ENCODE data around the gene AFAP1L2.

AFAP1L2 gene

GRCh38 chr10:114389426-114389825, 14.9 kb downstream of the AFAP1L2 start:
- no peak for DNase-seq (ENCODE audit: low spot score)

- DNase-seq (ENCODE audit: low spot score): no peak
Observed at GRCh38 chr10:114388275-114388674, 16.0 kb downstream of the AFAP1L2 start.

GRCh38 chr10:114387784-114388183, 16.5 kb downstream of the AFAP1L2 start:
- DNase-seq (ENCODE audit: low spot score): no peak

GRCh38 chr10:114386452-114386851, 17.9 kb downstream of the AFAP1L2 start:
- DNase-seq (ENCODE audit: low spot score): no peak

- DNase-seq (ENCODE audit: low spot score): no peak
Observed at GRCh38 chr10:114385557-114385956, 18.7 kb downstream of the AFAP1L2 start.

- no peak for DNase-seq (ENCODE audit: low spot score)
Observed at GRCh38 chr10:114384601-114385000, 19.7 kb downstream of the AFAP1L2 start.

- peak; percentile 92 for DNase-seq (ENCODE audit: low spot score)
Observed at GRCh38 chr10:114384181-114384580, 20.1 kb downstream of the AFAP1L2 start.

- DNase-seq (ENCODE audit: low spot score): no peak
Observed at GRCh38 chr10:114380797-114381196, 23.5 kb downstream of the AFAP1L2 start.

GRCh38 chr10:114380060-114380459, 24.2 kb downstream of the AFAP1L2 start:
- no peak for DNase-seq (ENCODE audit: low spot score)

GRCh38 chr10:114379631-114380041, 24.7 kb downstream of the AFAP1L2 start:
- no peak for DNase-seq (ENCODE audit: low spot score)

- no peak for DNase-seq (ENCODE audit: low spot score)
Observed at GRCh38 chr10:114376523-114376922, 27.8 kb downstream of the AFAP1L2 start.

GRCh38 chr10:114375047-114375446, 29.3 kb downstream of the AFAP1L2 start:
- no peak for DNase-seq (ENCODE audit: low spot score)

- DNase-seq (ENCODE audit: low spot score): peak; percentile 30
Observed at GRCh38 chr10:114374053-114374791, 30.1 kb downstream of the AFAP1L2 start.

- DNase-seq (ENCODE audit: low spot score): no peak
Observed at GRCh38 chr10:114373631-114374030, 30.7 kb downstream of the AFAP1L2 start.

- DNase-seq (ENCODE audit: low spot score): no peak
Observed at GRCh38 chr10:114372995-114373394, 31.3 kb downstream of the AFAP1L2 start.

- DNase-seq (ENCODE audit: low spot score): no peak
Observed at GRCh38 chr10:114372179-114372578, 32.1 kb downstream of the AFAP1L2 start.

GRCh38 chr10:114370966-114371365, 33.3 kb downstream of the AFAP1L2 start:
- DNase-seq (ENCODE audit: low spot score): no peak

- no peak for DNase-seq (ENCODE audit: low spot score)
Observed at GRCh38 chr10:114370199-114370598, 34.1 kb downstream of the AFAP1L2 start.

- no peak for DNase-seq (ENCODE audit: low spot score)
Observed at GRCh38 chr10:114368057-114368391, 36.3 kb downstream of the AFAP1L2 start.

GRCh38 chr10:114367351-114368056, 36.8 kb downstream of the AFAP1L2 start:
- no peak for DNase-seq (ENCODE audit: low spot score)

GRCh38 chr10:114364726-114365125, 39.6 kb downstream of the AFAP1L2 start:
- no peak for DNase-seq (ENCODE audit: low spot score)

GRCh38 chr10:114363745-114364454, 40.4 kb downstream of the AFAP1L2 start:
- DNase-seq (ENCODE audit: low spot score): no peak

- DNase-seq (ENCODE audit: low spot score): no peak
Observed at GRCh38 chr10:114362826-114363355, 41.4 kb downstream of the AFAP1L2 start.
